Fibroblast of pulmonary artery (primary cell): Measurements from ENCODE around the gene TNNI3K.

ENCODE experiments used
- DNase-seq: peaks from one replicate; pipeline ENCODE4 v3.0.0-alpha.2; 2010; ENCODE audit warnings: low read depth
- H3K4me3 ChIP-seq: replicated peaks from 2 replicates; pipeline ENCODE4 v1.5.1; 2011; ENCODE audit warnings: low read depth, mild to moderate bottlenecking, control low read depth, low read length, moderate library complexity
- TF ChIP-seq, protein P1 (sequence below): IDR thresholded peaks from 2 replicates; pipeline ENCODE4 v1.5.1; 2011; ENCODE audit warnings: mild to moderate bottlenecking, control low read depth, low read length, inconsistent platforms; ENCODE audit errors: missing control alignments

Gene TNNI3K

DNA sequence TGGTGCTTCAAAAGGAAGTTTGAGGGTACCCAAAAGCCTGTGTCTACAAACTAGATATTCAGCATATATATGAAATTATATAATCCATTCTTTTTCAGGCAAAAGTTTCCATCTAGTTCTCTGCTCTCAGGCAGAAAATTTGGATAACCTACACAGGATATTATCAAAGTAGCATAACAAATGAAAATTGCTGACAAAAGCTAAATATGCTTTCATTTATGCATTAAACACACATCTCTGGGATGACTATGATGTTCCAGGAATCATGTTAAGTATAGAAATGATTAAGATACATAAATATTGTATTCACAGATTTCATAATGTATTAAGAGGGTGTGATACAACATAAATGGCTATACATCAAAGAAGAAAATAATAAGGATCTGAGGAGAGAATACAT lies 184.4 kb downstream of the TNNI3K start:
- TF ChIP-seq, protein P1, sequence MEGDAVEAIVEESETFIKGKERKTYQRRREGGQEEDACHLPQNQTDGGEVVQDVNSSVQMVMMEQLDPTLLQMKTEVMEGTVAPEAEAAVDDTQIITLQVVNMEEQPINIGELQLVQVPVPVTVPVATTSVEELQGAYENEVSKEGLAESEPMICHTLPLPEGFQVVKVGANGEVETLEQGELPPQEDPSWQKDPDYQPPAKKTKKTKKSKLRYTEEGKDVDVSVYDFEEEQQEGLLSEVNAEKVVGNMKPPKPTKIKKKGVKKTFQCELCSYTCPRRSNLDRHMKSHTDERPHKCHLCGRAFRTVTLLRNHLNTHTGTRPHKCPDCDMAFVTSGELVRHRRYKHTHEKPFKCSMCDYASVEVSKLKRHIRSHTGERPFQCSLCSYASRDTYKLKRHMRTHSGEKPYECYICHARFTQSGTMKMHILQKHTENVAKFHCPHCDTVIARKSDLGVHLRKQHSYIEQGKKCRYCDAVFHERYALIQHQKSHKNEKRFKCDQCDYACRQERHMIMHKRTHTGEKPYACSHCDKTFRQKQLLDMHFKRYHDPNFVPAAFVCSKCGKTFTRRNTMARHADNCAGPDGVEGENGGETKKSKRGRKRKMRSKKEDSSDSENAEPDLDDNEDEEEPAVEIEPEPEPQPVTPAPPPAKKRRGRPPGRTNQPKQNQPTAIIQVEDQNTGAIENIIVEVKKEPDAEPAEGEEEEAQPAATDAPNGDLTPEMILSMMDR = no peak

DNA sequence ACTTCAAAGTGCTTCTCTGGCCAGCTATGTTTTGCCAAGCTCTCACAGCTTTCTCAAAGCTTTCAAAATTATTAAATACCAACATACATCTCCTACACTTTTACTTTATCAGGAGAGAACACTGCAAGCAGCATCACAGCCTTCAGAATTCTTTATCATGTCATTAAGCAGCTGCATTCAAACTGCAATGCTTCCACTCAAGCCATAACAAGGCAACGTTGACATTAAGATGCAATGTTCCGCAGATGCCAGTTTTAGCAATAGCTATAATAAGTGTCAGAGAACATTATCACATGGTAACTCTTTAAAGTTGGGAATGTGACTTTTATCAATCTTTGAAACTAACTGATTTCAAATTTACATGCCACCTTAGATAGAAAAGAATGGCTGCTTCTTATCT lies 185.3 kb downstream of the TNNI3K start:
- TF ChIP-seq, protein P1 = no peak

More for the DNA sequence above, 184.4 kb downstream of the TNNI3K start:
- no peak for DNase-seq
- H3K4me3 ChIP-seq = no peak overlapping the region

DNA sequence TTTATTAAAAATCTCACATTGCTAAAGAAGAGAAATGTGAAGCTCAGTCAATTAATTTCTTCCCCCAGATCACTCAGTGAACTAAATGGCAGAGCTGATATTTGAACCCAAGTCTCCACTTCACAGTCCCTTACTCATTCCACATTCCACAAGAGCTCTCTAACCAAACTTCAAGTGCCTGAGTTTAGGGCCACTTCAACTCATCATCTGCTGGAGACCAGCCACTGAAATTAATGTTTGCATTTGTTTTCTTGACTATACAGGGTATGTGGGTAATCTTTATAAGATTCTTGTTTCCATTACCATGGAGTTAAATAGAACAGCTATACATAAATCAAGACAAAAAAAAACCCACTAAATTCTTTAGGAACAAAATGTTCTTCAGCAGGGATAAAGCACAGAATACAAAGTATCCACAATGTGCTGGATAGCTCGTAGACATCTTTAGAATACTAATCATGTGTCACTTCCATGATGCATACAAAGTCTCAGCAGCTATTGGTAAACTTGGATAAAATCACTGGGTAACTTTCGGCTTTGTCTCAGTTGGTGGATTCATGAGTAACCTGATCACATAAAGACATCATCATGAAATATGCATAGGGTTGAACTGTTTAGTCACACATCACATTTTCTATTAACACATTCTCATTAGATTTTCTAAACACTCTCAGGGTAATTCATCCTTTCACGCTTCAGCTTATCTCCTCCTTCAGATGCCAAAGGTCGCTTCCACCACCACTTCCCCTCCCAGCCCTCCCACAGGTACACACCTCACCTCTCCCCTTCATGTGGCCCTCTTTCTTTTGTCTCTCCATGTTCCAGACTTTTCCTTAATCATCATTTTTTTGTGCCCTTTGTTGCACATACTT lies 187.5 kb downstream of the TNNI3K start:
- DNase-seq = no peak
- TF ChIP-seq, protein P1 = no peak

More for the DNA sequence above, 185.3 kb downstream of the TNNI3K start:
- H3K4me3 ChIP-seq = no peak overlapping the region
- DNase-seq = no peak

DNA sequence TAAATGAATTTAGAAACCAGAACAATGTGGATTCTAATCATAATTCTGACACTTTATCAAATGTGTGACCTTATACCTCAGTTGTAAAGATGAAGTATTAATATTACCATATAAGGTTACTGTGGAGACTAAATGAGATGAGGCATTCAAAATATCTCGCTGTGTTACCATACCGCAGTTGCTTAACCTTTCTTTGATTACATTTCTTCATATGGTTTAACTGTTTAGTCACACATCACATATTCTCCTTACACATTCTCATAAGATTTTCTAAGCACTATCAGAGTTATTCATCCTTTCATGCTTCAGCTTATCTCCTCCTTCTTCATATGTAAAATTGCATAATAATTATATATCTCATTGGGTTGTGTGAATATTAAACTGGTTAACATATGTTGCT lies 188.3 kb downstream of the TNNI3K start:
- H3K4me3 ChIP-seq = no peak overlapping the region
- no peak for DNase-seq
- TF ChIP-seq, protein P1 = no peak

More for the DNA sequence above, 187.5 kb downstream of the TNNI3K start:
- no peak overlapping the region for H3K4me3 ChIP-seq

DNA sequence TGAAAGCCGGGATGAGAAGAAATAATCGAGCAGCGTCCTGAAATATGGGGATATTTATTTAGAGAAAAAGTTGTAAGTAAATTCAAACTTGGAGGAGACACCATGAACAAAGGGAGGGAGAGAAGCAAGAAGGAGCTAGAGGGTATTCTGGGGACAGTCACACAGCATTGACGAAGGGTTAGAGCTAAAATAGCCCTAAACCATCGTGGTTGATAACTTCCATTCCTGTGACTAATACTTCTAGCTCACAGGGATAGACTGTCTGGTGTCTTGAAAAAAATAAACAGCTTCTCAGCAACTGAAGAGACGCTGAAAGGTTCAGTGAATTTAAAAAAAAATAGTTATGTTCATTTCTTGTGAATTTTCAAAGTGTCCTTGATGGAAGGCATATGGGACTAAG lies 190.5 kb downstream of the TNNI3K start:
- no peak overlapping the region for H3K4me3 ChIP-seq
- TF ChIP-seq, protein P1 = no peak
- DNase-seq = no peak

DNA sequence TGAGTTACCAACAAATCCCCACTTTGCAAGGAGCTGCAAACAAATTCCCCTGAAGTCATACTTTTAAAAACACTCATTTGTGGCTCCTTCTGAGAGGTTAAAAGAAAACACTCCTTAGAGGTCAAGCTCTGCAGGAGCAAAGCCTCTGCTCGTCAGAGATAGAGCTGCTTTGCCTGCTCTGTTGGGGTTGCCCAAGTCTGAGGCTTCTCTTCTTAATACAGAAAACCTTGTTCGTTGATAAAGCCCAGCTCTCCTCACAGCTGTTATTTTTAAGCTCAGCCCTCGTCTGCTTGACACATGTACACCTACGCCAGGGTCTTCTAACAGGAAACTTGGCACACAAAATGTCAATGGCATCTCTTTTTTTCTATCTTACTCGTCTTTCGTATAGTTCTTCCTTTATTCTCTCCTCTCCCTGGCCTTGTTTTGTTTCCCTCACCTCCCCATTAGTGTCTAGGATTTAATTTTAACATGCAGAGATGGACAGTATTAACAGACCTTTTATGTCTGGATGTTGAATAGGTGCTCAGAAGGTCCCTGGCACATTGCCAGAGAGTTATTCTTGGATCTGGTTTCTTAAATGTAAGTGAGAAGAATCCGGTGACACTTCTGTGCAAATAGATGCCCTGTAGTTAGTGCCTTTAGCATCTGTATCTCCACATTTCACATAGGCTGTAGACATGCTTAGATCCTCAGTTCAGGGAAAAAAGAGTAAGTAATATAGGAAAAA lies 191.2 kb downstream of the TNNI3K start:
- DNase-seq = no peak
- no peak overlapping the region for H3K4me3 ChIP-seq
- TF ChIP-seq, protein P1 = no peak
